GM19455 (cell line): ENCODE data around the gene EGR2.

Experiments used
- ATAC-seq: cut with Tn5 transposase; IDR thresholded peaks from one replicate; pipeline ENCODE4 v1.9.1; 2021; ENCODE audit not compliant: unreplicated experiment

EGR2 gene

GRCh38 chr10:62818426-62819011 lies 2.4 kb upstream of the EGR2 start:
- no peak for ATAC-seq

GRCh38 chr10:62817766-62818425 lies 1.7 kb upstream of the EGR2 start:
- ATAC-seq, result peak; percentile 33

GRCh38 chr10:62817121-62817765 lies 1.1 kb upstream of the EGR2 start:
- peak; percentile 1 for ATAC-seq

GRCh38 chr10:62816076-62816330 lies 163 bp downstream of the EGR2 start:
- no peak for ATAC-seq

GRCh38 chr10:62815381-62816075 lies 638 bp downstream of the EGR2 start:
- ATAC-seq, result no peak

- ATAC-seq, result no peak
These were observed 1.3 kb downstream of the EGR2 start for GRCh38 chr10:62814756-62815380.

GRCh38 chr10:62813981-62814380 lies 2.2 kb downstream of the EGR2 start:
- ATAC-seq, result no peak

- ATAC-seq, result no peak
These were observed 2.7 kb downstream of the EGR2 start for GRCh38 chr10:62813453-62813852.

GRCh38 chr10:62812672-62813439 lies 3.3 kb downstream of the EGR2 start:
- no peak for ATAC-seq

- ATAC-seq, result peak; percentile 41
These were observed 4.8 kb downstream of the EGR2 start for GRCh38 chr10:62811159-62811875.

- ATAC-seq, result no peak
These were observed 5.8 kb downstream of the EGR2 start for GRCh38 chr10:62810156-62810902.

GRCh38 chr10:62806251-62806650 lies 9.9 kb downstream of the EGR2 start:
- ATAC-seq, result no peak

- peak; percentile 18 for ATAC-seq
These were observed 10.7 kb downstream of the EGR2 start for GRCh38 chr10:62805231-62806099.

GRCh38 chr10:62804356-62805230 lies 11.6 kb downstream of the EGR2 start, which contains the start of gene ADO:
Gene ADO, plus strand, starts transcription at chr10:62804720. Its CDS starts 340 bp downstream, at chr10:62805060.
- peak; percentile 86 for ATAC-seq

GRCh38 chr10:62803724-62804355 lies 12.3 kb downstream of the EGR2 start:
- no peak for ATAC-seq

GRCh38 chr10:62801871-62802270 lies 14.3 kb downstream of the EGR2 start:
- no peak for ATAC-seq

GRCh38 chr10:62796896-62797295 lies 19.3 kb downstream of the EGR2 start:
- no peak for ATAC-seq
